Esophagus squamous epithelium (tissue), 4 donors: ENCODE results near the gene ITGA11.

Source experiments
- POLR2A ChIP-seq, 4 donors: fragments of 450-650 bp; IDR thresholded peaks; one replicate each; pipeline ENCODE4 v1.6.1; 2017; ENCODE audit warnings: antibody characterized with exemption in 4 of 4, mild to moderate bottlenecking in 4 of 4, moderate library complexity in 3 of 4
- TF ChIP-seq, protein P1 (sequence below), 6 experiments: fragments of 450-650 bp in 4 of 6; fragments of 200-600 bp in 2 of 6; sonication (generic) in 2 of 6; IDR thresholded peaks; one replicate each; pipeline ENCODE4 v1.5.1; 2016 to 2019; ENCODE audit warnings: antibody characterized with exemption in 6 of 6, mild to moderate bottlenecking in 4 of 6, moderate library complexity in 4 of 6

DNA sequence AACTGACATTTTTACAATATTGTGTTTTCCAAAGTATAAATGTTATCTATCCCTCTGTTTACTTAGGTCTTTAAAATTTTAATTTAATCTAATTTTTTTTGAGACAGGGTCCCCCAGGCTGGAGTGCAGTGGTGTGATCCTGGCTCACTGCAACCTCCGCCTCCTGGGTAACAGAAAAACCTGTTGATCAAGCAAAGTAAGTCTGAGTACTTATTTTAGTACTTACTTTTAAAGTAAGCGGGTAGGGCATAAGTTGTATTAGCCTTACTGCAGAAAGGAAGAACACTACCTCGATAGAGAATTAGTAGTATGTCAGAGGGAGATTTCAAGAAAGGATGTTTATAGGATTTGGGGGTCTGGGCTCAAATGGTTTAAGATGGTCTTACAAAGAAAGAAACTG is 166.3 kb downstream of the ITGA11 start:
- TF ChIP-seq, protein P1, sequence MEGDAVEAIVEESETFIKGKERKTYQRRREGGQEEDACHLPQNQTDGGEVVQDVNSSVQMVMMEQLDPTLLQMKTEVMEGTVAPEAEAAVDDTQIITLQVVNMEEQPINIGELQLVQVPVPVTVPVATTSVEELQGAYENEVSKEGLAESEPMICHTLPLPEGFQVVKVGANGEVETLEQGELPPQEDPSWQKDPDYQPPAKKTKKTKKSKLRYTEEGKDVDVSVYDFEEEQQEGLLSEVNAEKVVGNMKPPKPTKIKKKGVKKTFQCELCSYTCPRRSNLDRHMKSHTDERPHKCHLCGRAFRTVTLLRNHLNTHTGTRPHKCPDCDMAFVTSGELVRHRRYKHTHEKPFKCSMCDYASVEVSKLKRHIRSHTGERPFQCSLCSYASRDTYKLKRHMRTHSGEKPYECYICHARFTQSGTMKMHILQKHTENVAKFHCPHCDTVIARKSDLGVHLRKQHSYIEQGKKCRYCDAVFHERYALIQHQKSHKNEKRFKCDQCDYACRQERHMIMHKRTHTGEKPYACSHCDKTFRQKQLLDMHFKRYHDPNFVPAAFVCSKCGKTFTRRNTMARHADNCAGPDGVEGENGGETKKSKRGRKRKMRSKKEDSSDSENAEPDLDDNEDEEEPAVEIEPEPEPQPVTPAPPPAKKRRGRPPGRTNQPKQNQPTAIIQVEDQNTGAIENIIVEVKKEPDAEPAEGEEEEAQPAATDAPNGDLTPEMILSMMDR (IDR thresholded peaks at IDR 0.05): no peak
- TF ChIP-seq POLR2A (IDR thresholded peaks at IDR 0.05): no peak
